Esophagus squamous epithelium (tissue), 4 donors: ENCODE measurements around the gene MGA.

Source experiments
- POLR2A ChIP-seq, 4 donors: fragments of 450-650 bp; IDR thresholded peaks; one replicate each; pipeline ENCODE4 v1.6.1; 2017; ENCODE audit warnings: antibody characterized with exemption in 4 of 4, mild to moderate bottlenecking in 4 of 4, moderate library complexity in 3 of 4
- TF ChIP-seq, protein P1 (sequence below), 6 experiments: fragments of 450-650 bp in 4 of 6; fragments of 200-600 bp in 2 of 6; sonication (generic) in 2 of 6; IDR thresholded peaks; one replicate each; pipeline ENCODE4 v1.5.1; 2016 to 2019; ENCODE audit warnings: antibody characterized with exemption in 6 of 6, mild to moderate bottlenecking in 4 of 6, moderate library complexity in 4 of 6

DNA sequence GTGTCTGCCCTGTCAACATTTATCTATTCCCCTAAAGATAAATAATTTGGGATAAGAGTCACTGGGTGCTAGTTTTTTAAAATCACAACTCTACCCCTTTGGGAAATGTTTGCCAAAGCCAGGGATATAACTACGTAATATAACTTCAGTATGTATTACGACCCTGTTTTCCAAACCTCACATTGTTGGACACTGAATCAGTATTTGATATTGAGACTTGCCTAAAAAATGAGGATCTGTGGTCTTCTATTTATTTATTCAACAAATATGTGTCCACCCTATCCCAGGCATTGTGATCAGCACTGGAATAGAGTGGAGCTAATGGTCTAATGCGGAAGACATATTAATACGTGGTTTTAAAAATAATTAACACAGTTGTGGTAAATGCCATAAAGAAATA, 4.5 kb upstream of the MGA start:
- TF ChIP-seq, protein P1, sequence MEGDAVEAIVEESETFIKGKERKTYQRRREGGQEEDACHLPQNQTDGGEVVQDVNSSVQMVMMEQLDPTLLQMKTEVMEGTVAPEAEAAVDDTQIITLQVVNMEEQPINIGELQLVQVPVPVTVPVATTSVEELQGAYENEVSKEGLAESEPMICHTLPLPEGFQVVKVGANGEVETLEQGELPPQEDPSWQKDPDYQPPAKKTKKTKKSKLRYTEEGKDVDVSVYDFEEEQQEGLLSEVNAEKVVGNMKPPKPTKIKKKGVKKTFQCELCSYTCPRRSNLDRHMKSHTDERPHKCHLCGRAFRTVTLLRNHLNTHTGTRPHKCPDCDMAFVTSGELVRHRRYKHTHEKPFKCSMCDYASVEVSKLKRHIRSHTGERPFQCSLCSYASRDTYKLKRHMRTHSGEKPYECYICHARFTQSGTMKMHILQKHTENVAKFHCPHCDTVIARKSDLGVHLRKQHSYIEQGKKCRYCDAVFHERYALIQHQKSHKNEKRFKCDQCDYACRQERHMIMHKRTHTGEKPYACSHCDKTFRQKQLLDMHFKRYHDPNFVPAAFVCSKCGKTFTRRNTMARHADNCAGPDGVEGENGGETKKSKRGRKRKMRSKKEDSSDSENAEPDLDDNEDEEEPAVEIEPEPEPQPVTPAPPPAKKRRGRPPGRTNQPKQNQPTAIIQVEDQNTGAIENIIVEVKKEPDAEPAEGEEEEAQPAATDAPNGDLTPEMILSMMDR (IDR thresholded peaks at IDR 0.05), result no peak
- TF ChIP-seq POLR2A (IDR thresholded peaks at IDR 0.05), result no peak
